NOMO-1 (cell line): ENCODE data around the gene GZMH.
"Not testable (repeated sequence)": the region's sequence is repeated elsewhere in the genome, so short reads cannot be mapped to it uniquely, and the experiment has no call there.

Experiments
- DNase-seq, 2 experiments: peaks; one replicate each; lab custom pipeline; 2025; ENCODE audit not compliant: unreplicated experiment in 2 of 2; lab: John Stamatoyannopoulos, UW

The GZMH gene, protein sequence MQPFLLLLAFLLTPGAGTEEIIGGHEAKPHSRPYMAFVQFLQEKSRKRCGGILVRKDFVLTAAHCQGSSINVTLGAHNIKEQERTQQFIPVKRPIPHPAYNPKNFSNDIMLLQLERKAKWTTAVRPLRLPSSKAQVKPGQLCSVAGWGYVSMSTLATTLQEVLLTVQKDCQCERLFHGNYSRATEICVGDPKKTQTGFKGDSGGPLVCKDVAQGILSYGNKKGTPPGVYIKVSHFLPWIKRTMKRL

GRCh38 chr14:24609655-24610344 lies at the start of gene GZMH:
GZMH (minus strand) TSS chr14:24609685; CDS start chr14:24609613, 72 bp downstream.
- DNase-seq, result no peak

DNA sequence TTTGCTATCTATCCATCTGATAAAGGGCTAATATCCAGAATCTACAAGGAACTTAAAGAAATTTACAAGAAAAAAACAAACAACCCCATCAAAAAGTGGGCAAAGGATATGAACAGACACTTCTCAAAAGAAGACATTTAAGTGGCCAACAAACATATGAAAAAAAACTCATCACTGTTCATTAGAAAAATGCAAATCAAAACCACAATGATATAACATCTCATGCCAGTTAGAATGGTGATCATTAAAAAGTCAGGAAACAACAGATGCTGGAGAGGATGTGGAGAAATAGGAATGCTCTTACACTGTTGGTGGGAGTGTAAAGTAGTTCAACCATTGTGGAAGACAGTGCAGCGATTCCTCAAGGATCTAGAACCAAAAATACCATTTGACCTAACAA lies 38.9 kb upstream of the GZMH start:
- not testable (repeated sequence) for DNase-seq

DNA sequence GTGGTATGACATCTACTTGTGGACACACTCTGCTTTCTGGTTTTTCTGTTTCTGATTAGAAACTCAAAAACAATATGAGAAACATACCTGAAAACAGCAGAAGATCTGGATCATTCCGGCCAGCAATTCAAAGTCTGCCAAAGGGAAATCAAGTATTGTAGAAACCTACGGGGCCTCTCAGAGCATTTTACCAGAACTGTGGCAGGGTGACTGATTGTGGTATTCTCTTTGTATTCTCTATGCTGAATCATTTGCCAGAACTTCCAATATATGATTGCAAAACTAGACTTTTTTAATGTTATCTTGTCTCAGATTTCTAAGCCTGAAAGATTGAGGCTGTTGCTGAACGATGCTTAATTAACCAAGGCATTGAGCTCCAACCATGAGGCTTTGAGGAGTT lies 30.4 kb upstream of the GZMH start:
- DNase-seq, result no peak

GRCh38 chr14:24639270-24639669 lies 29.8 kb upstream of the GZMH start:
- no peak for DNase-seq

- DNase-seq, result no peak
Measured at GRCh38 chr14:24634158-24634557, 24.7 kb upstream of the GZMH start, which contains the start of gene GZMB. GZMB (minus strand) TSS chr14:24634190; CDS start chr14:24634160, 30 bp downstream.

DNA sequence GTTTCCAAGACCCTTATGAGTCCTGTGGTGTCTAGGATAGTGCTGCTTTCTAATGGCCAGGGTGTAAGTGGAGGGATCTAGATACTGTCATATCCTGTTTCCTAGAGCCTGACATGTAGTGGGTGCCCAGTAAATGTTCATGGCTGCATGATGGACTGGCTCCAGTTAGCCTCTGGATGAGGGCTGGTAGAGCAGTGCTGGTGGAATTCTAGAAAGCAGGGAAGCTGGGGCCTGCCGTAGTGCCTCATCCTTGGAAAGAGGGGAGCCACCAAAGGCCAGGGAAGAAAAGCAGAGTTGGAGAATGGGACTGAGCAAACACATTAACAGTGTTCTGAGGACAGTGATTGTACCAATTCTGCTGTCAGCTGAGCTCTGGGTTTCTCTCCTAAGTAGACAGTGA lies 23.9 kb upstream of the GZMH start:
- DNase-seq, result no peak

DNA sequence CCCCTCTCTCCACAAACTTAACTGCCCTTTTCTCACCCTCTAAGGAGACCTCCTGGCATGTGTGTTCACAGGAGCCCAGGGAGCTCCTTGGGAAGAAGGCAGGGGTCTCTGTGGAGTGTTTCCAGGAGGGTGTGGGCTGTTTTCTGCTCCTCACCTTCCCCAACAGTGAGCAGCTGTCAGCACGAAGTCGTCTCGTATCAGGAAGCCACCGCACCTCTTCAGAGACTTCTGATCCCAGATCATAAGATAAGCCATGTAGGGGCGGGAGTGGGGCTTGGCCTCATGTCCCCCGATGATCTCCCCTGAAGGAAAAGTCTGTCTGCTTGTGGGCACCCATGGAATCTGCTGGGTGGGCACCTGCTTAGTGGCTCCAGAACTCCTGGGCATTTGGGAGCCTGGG lies 23.3 kb upstream of the GZMH start:
- no peak for DNase-seq

GRCh38 chr14:24632336-24632735 lies 22.9 kb upstream of the GZMH start:
- DNase-seq, result no peak

GRCh38 chr14:24631749-24632335 lies 22.4 kb upstream of the GZMH start:
- no peak for DNase-seq

- DNase-seq, result no peak
Measured at GRCh38 chr14:24630872-24631477, 21.5 kb upstream of the GZMH start.

- no peak for DNase-seq
Measured at GRCh38 chr14:24630087-24630871, 20.8 kb upstream of the GZMH start.

DNA sequence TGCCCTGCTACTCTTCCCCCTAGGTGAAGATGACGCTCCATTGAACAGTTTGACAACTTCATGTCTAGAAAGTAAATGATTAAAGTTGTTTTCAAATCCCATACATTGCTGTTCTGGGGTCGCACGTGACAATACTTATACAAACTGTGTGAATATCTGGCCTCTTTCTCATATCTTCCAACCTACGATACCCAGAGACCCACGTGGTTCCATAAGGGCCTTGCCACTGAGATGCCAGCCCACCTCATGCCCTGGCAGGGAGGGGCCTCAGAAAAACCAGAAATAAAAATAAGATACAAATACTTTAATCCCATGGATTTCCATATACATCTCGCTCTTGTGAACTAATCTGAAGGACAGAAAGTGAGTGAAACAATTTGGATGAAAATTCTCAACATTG lies 20.0 kb upstream of the GZMH start:
- DNase-seq, result no peak

- DNase-seq, result no peak
Measured at GRCh38 chr14:24613747-24614146, 4.3 kb upstream of the GZMH start.

DNA sequence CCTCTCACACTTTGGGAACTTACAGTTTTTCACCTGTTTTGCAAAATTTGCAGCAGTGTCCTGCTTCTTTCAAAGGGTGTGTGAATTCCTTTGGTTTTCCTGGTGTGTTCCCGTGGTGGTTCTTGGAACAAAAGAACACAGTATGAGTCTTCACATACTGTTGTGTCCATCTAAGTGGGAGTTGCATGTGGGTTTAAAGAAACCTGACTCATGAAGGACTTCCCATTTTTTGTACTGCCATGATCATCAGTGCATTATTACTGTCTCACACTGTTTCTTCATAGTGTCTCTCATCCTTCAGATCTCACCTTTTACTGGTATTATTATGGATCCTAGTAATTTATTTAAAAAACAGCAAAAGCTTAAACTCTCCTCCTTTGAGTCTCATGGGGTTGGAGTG lies 3.8 kb upstream of the GZMH start:
- peak; percentile 7 to 49 for DNase-seq

- no peak for DNase-seq
Measured at GRCh38 chr14:24612196-24612595, 2.7 kb upstream of the GZMH start.

GRCh38 chr14:24607635-24608514 lies 1.6 kb downstream of the GZMH start:
- peak; percentile 34 to 52 for DNase-seq

- peak; percentile 12 to 62 for DNase-seq
Measured at GRCh38 chr14:24607081-24607480, 2.4 kb downstream of the GZMH start.

- peak; percentile 25 to 50 for DNase-seq
Measured at GRCh38 chr14:24606297-24606696, 3.2 kb downstream of the GZMH start.

- DNase-seq, result peak; percentile 64 to 65
Measured at GRCh38 chr14:24605435-24606190, 3.9 kb downstream of the GZMH start.
